Activated CD8-positive, alpha-beta memory T cell treated with anti-CD3 and anti-CD28 coated beads, Interleukin-2, amount 50 U/mL, for 24 hours (primary cell): ENCODE measurements around the gene METTL25B.
"Not testable (repeated sequence)": the region's sequence is repeated elsewhere in the genome, so short reads cannot be mapped to it uniquely, and the experiment has no call there.

Source experiments
- DNase-seq: peaks from one replicate; pipeline ENCODE4 v3.0.0-alpha.2; 2020; ENCODE audit errors: extremely low read depth

The METTL25B gene

GRCh38 chr1:156748670-156749418 lies 20.6 kb downstream of the METTL25B start:
- DNase-seq: no peak

GRCh38 chr1:156749419-156750118 lies 21.3 kb downstream of the METTL25B start:
- DNase-seq: no peak

- no peak for DNase-seq
Observed at GRCh38 chr1:156750191-156750672, 22.0 kb downstream of the METTL25B start.

DNA sequence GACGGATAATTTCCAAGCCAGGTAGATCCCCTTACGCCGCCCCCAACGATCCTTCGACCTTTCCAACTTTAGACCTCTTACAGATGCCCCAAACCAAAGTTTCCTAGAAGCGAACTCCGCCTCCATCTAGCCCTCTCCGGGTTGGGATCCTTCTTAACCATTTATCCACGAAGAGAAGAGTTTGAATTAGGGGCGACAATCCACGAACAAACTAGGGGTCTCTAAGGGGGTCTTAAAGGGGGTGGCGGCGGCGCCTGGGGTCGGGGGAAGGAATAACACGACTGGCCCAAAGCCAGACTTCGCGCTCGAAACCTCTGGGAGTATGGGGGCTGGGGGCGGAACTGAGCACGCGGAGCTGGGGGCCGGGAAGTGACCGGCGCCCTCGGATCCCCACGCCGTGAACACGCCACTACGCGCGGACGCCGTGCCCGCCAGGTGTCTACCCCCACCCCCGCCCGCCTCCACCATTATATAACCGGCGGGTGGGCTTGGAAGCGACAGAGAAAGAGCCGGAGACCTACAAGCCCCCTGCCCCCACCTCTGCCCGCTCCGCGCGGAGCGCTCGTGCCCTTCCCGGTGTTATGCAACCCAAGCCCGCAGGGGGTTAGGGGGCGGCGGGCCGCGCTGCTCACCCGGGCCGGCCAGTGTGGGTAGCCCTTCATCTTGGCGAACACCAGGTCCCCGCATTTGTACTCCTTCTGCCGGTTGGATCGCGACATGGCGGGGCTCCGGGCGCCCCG lies 22.6 kb downstream of the METTL25B start:
- DNase-seq: no peak

DNA sequence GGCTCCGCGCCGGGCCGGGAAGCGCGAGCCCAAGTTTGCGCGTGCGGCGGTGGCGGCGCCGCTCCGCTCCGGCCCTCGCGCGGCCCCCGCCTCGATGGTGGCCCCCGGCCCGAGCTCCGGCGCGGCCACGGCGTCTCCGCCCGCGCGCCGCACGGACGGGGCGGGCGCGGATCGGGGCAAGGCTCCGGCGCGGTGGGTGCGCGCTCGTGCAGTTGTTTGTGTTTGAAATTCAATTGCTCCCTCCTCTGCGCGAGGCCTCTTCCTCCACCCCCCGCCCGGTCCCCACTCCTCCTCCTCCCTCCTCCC lies 23.1 kb downstream of the METTL25B start, which contains the start of gene HDGF:
TSS of gene HDGF (minus strand) at position 225 of the 306 bp plus-strand sequence. CDS start 246 bp downstream, outside the sequence.
- no peak for DNase-seq

DNA sequence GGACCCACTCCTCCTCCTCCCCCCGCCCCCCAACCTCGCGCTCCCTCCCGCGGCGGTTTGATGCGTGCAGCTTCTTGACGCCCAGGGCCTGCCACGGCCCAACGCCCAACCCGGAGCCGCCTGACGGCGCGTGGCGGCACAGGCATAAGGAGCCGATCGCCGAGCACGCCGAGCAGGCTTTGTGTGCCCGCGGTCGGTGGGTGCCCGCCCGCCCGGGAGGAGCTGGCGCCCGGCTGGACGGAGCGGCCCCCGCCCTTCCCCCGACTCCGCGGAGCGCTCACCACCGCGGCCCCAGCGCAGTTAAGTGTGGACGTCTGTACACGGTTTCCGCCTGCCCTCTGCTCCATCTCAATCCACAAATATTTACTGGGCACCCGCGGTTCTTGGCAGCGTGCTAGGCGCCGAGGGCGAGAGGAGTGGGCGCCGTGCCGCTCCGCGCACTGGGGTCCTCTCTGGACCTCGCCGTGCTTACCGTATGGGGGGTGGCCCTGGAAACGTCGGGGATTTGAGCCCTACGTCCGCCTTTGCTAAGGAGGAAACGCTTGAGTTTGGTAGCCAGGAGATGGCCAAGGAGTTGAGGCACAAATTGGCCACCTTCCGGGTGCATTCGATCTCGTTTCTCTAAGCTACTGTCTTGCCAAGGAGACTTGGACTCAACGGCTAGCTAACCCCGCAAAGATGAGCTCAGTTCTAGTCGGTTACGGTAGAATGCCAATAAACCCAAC lies 23.6 kb downstream of the METTL25B start:
- DNase-seq: peak; percentile 93

GRCh38 chr1:156752843-156753482 lies 24.7 kb downstream of the METTL25B start:
- DNase-seq: no peak

DNA sequence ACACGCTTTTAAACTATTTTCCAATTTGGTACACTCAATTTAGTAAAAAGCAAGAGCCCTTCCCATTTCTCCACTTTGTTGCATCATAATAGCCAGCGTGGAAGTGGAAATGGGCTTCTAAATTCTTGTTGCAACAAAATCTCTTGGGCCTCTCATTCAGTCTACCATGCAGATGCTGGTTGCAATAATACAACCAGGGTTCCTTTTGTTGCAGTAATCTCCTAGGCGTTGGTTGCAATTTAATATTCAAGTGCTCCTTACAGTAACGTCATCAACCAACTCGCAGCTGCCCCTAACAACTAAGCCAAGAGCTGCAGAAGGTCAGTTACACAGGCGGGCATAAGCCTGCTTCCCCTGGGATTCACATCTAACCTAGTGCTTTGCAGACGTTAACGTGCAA lies 25.9 kb downstream of the METTL25B start:
- DNase-seq: no peak

DNA sequence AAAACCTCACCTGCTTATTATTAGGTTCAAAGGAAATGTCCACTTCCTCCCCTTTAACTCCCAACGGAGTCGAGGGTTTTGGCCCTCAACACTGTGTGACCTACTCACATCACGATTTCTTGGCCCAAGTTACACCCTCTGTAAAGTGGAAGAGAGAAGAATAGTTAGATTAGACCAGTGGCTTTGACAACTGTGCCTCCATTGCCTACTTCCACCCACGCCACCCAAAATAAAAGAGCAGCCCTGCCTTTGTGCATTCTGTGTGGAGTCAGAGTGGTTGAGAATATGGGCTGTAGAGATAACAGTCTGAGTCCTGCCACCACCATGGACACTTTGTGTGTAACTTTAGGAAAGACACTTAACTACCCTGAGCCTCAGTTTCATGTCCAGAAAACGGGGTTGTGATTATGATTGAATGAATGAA lies 27.3 kb downstream of the METTL25B start:
- DNase-seq: no peak

- no peak for DNase-seq
Observed at GRCh38 chr1:156756355-156756754, 28.1 kb downstream of the METTL25B start.

GRCh38 chr1:156757572-156758253 lies 29.4 kb downstream of the METTL25B start:
- DNase-seq: not testable (repeated sequence)

- DNase-seq: no peak
Observed at GRCh38 chr1:156760092-156760795, 32.0 kb downstream of the METTL25B start.

DNA sequence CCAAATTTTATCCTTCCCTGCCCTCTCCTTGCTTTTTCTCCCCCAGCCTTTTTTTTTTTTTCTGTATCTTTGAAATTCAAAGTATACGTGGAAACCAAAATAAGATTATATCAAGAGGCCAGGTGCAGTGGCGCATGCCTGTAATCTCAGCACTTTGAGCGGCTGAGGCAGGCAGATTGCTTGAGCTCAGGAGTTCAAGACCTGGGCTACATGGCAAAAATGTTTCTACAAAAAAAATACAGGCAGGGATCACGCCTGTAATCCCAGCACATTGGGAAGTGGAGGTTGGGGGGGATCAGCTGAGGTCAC lies 32.5 kb downstream of the METTL25B start:
- no peak for DNase-seq

GRCh38 chr1:156765136-156765535 lies 36.9 kb downstream of the METTL25B start:
- DNase-seq: not testable (repeated sequence)

- no peak for DNase-seq
Observed at GRCh38 chr1:156765666-156766065, 37.4 kb downstream of the METTL25B start.

DNA sequence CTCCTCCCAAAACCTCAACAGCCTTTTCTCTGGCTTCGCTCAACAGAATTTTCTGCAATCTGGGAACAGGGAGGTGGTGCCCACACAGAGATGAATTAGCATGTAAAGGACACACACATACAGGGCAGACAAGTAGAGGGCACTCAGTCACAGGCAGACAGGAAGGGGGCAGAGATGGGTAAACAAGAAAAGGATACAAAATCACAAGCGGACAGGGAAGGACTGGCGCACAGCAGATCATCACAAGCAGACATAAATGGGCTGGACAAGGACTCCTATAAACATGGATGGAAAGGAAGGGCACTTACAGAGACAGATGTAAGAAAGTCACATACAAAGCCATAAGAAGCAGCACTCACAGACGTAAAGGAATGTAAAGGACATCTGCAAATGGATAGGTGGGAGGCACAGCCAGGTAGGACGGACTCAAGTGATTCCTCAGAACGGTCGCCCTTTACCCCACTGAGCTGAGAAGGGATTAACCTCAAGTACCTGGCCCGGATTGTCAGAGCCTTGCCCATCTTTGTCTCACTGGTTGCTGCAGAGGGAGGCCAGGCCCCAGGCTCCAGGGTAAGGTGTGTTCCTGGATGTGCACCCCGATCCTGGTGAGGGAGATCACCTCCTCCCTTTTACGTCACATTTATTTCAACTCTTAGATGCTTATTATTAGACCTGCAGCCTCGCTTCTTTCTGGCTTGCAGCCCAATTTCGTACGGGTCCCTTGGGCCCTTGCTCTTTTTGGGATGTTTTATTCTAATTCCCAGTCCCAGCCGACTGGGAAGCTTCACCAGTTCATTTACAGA lies 38.2 kb downstream of the METTL25B start:
- DNase-seq: no peak

DNA sequence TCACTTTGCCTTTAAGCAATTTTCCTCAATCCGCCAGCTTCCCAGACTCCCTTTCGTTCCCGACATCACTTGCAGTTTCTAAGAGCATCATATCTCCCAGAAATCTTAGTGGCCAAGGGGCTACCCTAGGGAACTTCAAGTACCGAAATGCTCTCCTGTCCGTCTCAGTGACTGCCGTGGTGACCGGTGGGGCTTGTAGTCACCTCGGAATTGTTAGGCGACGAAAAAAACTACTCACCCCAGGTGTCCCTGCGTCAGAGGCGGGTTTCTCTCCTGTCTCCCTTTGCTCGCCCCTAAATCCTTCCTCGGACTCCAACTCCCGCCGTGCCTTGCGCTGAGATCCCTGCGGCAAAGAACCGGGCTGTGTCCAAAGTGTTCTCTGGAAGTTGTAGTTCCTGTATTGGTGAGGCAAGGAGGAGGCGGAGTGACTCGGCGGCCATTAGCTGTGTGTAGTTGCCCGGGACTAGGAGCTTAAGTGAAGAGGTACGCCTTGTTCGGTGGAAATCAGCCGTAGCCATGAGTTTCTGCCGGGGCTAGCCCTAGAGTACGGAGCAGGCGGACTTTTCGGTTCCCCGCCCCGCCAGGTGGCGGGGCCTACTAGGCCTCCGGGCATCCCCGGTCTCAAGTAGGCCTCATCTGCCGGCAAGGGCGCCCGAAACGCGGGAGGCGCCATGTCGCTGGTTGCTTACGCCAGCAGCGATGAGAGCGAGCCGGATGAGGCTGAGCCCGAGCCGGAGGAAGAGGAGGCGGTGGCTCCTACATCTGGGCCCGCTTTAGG lies 39.0 kb downstream of the METTL25B start, which contains the start of gene PRCC:
TSS of gene PRCC (plus strand) at position 435 of the 778 bp plus-strand sequence. CDS start at position 672, 237 bp downstream.
- peak; percentile 95 for DNase-seq

DNA sequence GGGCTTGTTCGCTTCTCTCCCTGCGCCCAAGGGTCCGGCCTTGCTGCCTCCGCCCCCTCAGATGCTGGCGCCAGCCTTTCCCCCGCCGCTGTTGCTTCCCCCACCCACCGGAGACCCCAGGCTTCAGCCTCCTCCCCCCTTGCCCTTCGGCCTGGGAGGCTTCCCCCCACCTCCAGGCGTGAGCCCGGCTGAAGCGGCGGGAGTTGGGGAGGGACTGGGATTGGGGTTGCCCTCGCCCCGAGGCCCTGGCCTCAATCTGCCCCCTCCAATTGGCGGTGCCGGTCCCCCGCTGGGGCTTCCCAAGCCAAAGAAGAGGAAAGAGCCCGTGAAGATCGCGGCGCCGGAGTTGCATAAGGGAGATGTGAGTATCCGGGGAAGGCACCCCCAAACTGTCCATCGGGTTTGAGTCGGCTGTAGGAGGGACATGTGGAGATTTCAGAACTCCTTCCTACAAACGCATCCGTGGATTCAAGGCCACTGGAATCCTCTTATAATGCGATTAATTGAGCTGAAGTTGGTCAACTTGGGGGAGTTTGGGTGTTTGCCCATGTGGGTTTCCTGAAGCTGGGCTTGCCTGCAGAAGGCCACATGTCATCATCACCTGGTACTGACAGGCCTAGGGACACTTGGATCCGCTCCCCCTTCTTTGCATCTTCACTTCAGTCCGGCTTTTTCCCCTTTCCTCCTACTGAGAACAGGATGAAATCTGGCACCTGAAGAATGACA lies 39.8 kb downstream of the METTL25B start:
- DNase-seq: no peak
